GM18520 (cell line): ENCODE measurements around the gene CUX1.

Source experiments
- ATAC-seq: cut with Tn5 transposase; IDR thresholded peaks from one replicate; pipeline ENCODE4 v1.9.1; 2021; ENCODE audit not compliant: unreplicated experiment

CUX1 gene

GRCh38 chr7:101952355-101953247 lies 135.2 kb downstream of the CUX1 start:
- ATAC-seq, result no peak

- ATAC-seq, result no peak
These were observed 135.9 kb downstream of the CUX1 start for GRCh38 chr7:101953248-101953819.

GRCh38 chr7:101954499-101954898 lies 137.1 kb downstream of the CUX1 start:
- no peak for ATAC-seq

- no peak for ATAC-seq
These were observed 138.7 kb downstream of the CUX1 start for GRCh38 chr7:101956130-101956529.

GRCh38 chr7:101957744-101958525 lies 140.5 kb downstream of the CUX1 start:
- no peak for ATAC-seq

GRCh38 chr7:101959342-101959741 lies 141.9 kb downstream of the CUX1 start:
- no peak for ATAC-seq

- no peak for ATAC-seq
These were observed 142.4 kb downstream of the CUX1 start for GRCh38 chr7:101959829-101960228.

- no peak for ATAC-seq
These were observed 142.9 kb downstream of the CUX1 start for GRCh38 chr7:101960323-101960722.

GRCh38 chr7:101960985-101961708 lies 143.7 kb downstream of the CUX1 start:
- ATAC-seq, result no peak

- no peak for ATAC-seq
These were observed 144.4 kb downstream of the CUX1 start for GRCh38 chr7:101961811-101962210.

- ATAC-seq, result no peak
These were observed 146.3 kb downstream of the CUX1 start for GRCh38 chr7:101963693-101964092.

GRCh38 chr7:101964680-101965452 lies 147.4 kb downstream of the CUX1 start:
- no peak for ATAC-seq

- ATAC-seq, result no peak
These were observed 151.5 kb downstream of the CUX1 start for GRCh38 chr7:101968720-101969466.

GRCh38 chr7:101969997-101970585 lies 152.7 kb downstream of the CUX1 start:
- no peak for ATAC-seq

GRCh38 chr7:101970801-101971200 lies 153.4 kb downstream of the CUX1 start:
- ATAC-seq, result no peak

GRCh38 chr7:101971457-101971856 lies 154.0 kb downstream of the CUX1 start:
- no peak for ATAC-seq

GRCh38 chr7:101972627-101973026 lies 155.2 kb downstream of the CUX1 start:
- ATAC-seq, result no peak

GRCh38 chr7:101973130-101973529 lies 155.7 kb downstream of the CUX1 start:
- ATAC-seq, result no peak

- no peak for ATAC-seq
These were observed 157.0 kb downstream of the CUX1 start for GRCh38 chr7:101974393-101974792.
